SK-N-DZ (cell line): ENCODE measurements around the gene STAG2.

ENCODE experiments used
- DNase-seq: peaks from one replicate; pipeline ENCODE4 v3.0.0-alpha.2; 2015; ENCODE audit warnings: low spot score

Gene STAG2

GRCh38 chrX:123973921-123974320, 12.4 kb downstream of the STAG2 start:
- DNase-seq: no peak

GRCh38 chrX:123975180-123975579, 13.7 kb downstream of the STAG2 start:
- DNase-seq: no peak

- DNase-seq: peak; percentile 16
Measured at GRCh38 chrX:123976706-123977316, 15.3 kb downstream of the STAG2 start.

GRCh38 chrX:123983240-123983639, 21.7 kb downstream of the STAG2 start:
- no peak for DNase-seq

- DNase-seq: no peak
Measured at GRCh38 chrX:123986377-123986776, 24.9 kb downstream of the STAG2 start.

- no peak for DNase-seq
Measured at GRCh38 chrX:123988423-123989111, 27.1 kb downstream of the STAG2 start.

- no peak for DNase-seq
Measured at GRCh38 chrX:123989235-123989634, 27.7 kb downstream of the STAG2 start.

- no peak for DNase-seq
Measured at GRCh38 chrX:123990169-123990568, 28.7 kb downstream of the STAG2 start.

- DNase-seq: no peak
Measured at GRCh38 chrX:123990602-123991001, 29.1 kb downstream of the STAG2 start.

GRCh38 chrX:123993326-123993725, 31.8 kb downstream of the STAG2 start:
- DNase-seq: no peak

- no peak for DNase-seq
Measured at GRCh38 chrX:123993904-123994635, 32.6 kb downstream of the STAG2 start.

- DNase-seq: no peak
Measured at GRCh38 chrX:123994730-123995129, 33.2 kb downstream of the STAG2 start.

- DNase-seq: no peak
Measured at GRCh38 chrX:124001581-124001980, 40.1 kb downstream of the STAG2 start.

GRCh38 chrX:124005228-124005627, 43.7 kb downstream of the STAG2 start:
- no peak for DNase-seq

- no peak for DNase-seq
Measured at GRCh38 chrX:124010157-124010556, 48.7 kb downstream of the STAG2 start.

GRCh38 chrX:124010566-124010965, 49.1 kb downstream of the STAG2 start:
- DNase-seq: no peak

- DNase-seq: no peak
Measured at GRCh38 chrX:124015721-124016120, 54.2 kb downstream of the STAG2 start.

GRCh38 chrX:124016825-124017224, 55.3 kb downstream of the STAG2 start:
- no peak for DNase-seq

GRCh38 chrX:124018023-124018422, 56.5 kb downstream of the STAG2 start:
- no peak for DNase-seq

GRCh38 chrX:124023838-124024238, 62.3 kb downstream of the STAG2 start:
- no peak for DNase-seq

GRCh38 chrX:124026529-124026928, 65.0 kb downstream of the STAG2 start:
- no peak for DNase-seq

GRCh38 chrX:124028182-124028581, 66.7 kb downstream of the STAG2 start:
- DNase-seq: no peak

- DNase-seq: no peak
Measured at GRCh38 chrX:124030520-124030919, 69.0 kb downstream of the STAG2 start.
